H1 (cell line): ENCODE data around the gene PLCB3. TPM values are rescaled to one million over a fixed set of nuclear protein-coding genes. Genes with fewer than 3 reads are reported as not detected.

Experiments
- ASH2L ChIP-seq: fragments of 200-600, 300-600 bp; sonication (generic); IDR thresholded peaks from one replicate; pipeline ENCODE4 v1.7.1; 2017; ENCODE audit warnings: low read length
- FOSL1 ChIP-seq: IDR thresholded peaks from 2 replicates; pipeline ENCODE4 v1.6.1; 2011; ENCODE audit warnings: mild to moderate bottlenecking, low read depth, low read length, moderate library complexity; ENCODE audit not compliant: insufficient read depth
- KDM5A ChIP-seq: fragments of 200-600 bp; IDR thresholded peaks from 2 replicates; pipeline ENCODE4 v1.7.1; 2012; ENCODE audit warnings: mild to moderate bottlenecking, low read length, inconsistent platforms, mixed read lengths
- NANOG ChIP-seq: IDR thresholded peaks from 2 replicates; pipeline ENCODE4 v1.6.1; 2011; ENCODE audit warnings: low read length, low read depth, mild to moderate bottlenecking, inconsistent platforms; ENCODE audit not compliant: insufficient read depth, poor library complexity, severe bottlenecking
- NRF1 ChIP-seq: IDR thresholded peaks from 2 replicates; pipeline ENCODE4 v1.6.1; 2011; ENCODE audit warnings: mild to moderate bottlenecking, low read depth, low read length, improper control_type of control experiment
- PHF8 ChIP-seq: fragments of 200-600 bp; sonication (generic); conservative IDR thresholded peaks from 2 replicates; pipeline ENCODE4 v1.7.1; 2012; ENCODE audit warnings: low read depth, mild to moderate bottlenecking, inconsistent platforms, low read length, moderate library complexity
- SP4 ChIP-seq: IDR thresholded peaks from 2 replicates; pipeline ENCODE4 v1.6.1; 2012; ENCODE audit warnings: low read length, inconsistent platforms
- TAF7 ChIP-seq: optimal IDR thresholded peaks from 2 replicates; pipeline ENCODE3; 2011; ENCODE audit warnings: low read depth, mild to moderate bottlenecking, inconsistent platforms, low read length, moderate library complexity, borderline replicate concordance
- ZNF274 ChIP-seq: IDR thresholded peaks from 2 replicates; pipeline ENCODE4 v1.7.0; 2012; ENCODE audit warnings: low read length, borderline replicate concordance; ENCODE audit errors: extremely low read depth
- polyA plus RNA-seq, 7 experiments: library from polyadenylated mRNA; depleted of rRNA in 3 of 7; stranded (reverse) in 5 of 7; unstranded in 2 of 7; fragments of >200 nt in 5 of 7; fragments of 200-250 nt in 2 of 7; gene quantifications; 1 replicate in 5 of 7; 2 replicates in 1 of 7; 4 replicates in 1 of 7; pipeline versions ENCODE4 v1.2.1 to v1.2.3, GENCODE V29; 2011 to 2013; ENCODE audit warnings: missing spikeins in 2 of 7, mixed read lengths in 2 of 7
- total RNA-seq: library from RNA; stranded (reverse); fragmentation: NEBNext Ultra II Directional; extraction: Animal tissue kit (Norgen Biotek cat#: 25700); gene quantifications from 2 replicates; pipeline ENCODE4 v1.2.1, GENCODE V29; 2021

Gene PLCB3
- total and polyA plus RNA-seq, 2 of the 8 experiments (the other 6 are each of a cell fraction or from before 2014, with no cell fraction given), result 47.2 to 104 TPM

DNA sequence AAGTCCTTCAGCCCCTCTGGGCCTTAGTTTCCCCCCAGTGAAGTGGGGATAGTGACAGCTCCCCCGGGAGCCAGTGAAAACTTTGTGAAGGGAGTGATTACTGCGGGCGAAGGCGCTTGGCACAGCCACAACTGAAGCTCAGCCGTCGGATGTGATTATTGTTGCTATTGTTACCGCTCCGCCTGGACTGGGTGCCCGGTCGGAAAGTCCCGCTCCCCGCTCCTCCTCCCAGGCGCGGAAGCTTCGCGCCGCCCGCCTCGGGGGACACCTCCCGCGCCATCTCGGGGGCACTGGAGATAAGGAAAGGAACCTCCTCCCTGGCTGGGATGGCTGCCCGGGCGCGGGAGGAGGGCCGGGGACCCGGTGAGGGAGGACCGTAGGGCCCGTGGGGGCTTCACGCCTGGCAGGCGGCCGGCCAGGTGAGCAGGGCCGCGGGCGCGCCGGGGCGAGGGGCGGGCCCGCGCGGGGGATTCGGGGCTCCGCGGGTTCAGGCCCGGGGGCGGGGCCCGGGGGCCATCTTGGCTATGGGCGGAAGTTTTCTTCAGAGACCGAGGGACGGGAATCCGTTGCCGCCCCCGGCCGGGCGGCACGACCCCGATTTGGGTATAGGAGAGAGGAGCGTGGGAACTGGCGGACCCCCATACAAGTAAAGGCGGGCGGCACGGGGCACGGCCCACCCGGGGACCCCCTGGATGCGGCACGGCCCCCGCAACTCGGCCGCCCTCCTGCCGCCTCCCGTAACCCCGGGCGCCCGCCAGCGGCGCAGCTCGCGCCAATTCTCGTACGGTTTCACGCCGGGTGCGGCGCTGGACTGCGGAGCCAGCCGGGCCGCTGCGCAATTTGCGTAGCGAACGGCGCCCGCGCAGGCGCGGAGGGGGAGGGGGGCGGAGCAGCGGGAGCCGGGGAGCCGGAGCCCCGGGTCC is 33.9 kb downstream of the PLCB3 start, which contains the start of gene GPR137 (continued):
- TF ChIP-seq KDM5A (no peak), NANOG (peak; percentile 20), TAF7 (peak; percentile 22), PHF8 (peak; percentile 58; the same call in 1 of the 2 replicates), FOSL1 (peak; percentile 99), ASH2L (peak; percentile 63), SP4 (peak; percentile 97), ZNF274 (no peak), NRF1 (peak; percentile 70)
- TF ChIP-seq, all 59 proteins: peak for 14
